NCI-H1105 treated with DMSO at 0.1 percent for 48 hours (cell line): ENCODE results near the gene METTL8.
"Not testable (repeated sequence)": the region's sequence is repeated elsewhere in the genome, so short reads cannot be mapped to it uniquely, and the experiment has no call there.

Experiments
- DNase-seq: peaks from one replicate; lab custom pipeline; 2025; lab: John Stamatoyannopoulos, UW

METTL8 gene

DNA sequence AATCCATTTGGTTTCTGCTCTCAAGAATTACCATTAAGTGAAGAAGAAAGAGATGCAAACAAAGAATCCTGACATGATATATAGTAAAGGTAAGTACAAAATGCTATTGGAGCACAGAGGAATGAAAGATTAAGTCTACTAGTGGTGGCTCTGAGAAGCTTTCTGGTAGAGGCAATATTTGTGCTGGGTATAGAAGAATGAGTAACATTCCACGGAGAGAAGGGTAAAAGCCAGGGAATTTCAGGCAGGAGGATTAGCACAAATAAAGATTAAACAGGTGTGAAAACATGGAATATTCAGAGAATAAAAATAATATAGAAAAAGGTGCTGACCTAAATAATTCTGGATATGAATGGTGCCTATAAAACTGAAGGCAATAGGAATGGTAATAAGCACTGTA, 31.8 kb downstream of the METTL8 start:
- no peak for DNase-seq

DNA sequence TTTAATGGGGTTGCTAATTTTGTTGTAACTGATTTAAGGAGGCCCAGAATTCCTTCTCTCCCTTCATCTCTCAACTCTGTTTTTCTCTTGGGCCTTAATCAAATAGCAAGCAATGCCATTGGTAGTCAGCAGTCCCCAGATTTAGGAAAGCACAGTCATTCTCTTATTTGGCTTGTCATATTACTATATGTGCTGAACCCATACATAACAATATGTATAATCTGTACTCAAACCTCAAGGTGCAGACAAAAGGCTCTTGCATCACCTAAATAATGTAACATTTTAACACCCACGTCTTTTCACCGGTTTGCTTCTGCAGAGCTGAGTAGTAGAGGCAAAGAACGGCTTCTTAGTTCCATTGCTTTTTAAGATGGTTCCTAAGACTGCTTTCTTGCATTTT, 33.4 kb downstream of the METTL8 start:
- no peak for DNase-seq

GRCh38 chr2:171399292-171399691, 34.5 kb downstream of the METTL8 start:
- no peak for DNase-seq

- no peak for DNase-seq
Observed at GRCh38 chr2:171394164-171394740, 39.5 kb downstream of the METTL8 start.

GRCh38 chr2:171393487-171393886, 40.3 kb downstream of the METTL8 start:
- DNase-seq = no peak

DNA sequence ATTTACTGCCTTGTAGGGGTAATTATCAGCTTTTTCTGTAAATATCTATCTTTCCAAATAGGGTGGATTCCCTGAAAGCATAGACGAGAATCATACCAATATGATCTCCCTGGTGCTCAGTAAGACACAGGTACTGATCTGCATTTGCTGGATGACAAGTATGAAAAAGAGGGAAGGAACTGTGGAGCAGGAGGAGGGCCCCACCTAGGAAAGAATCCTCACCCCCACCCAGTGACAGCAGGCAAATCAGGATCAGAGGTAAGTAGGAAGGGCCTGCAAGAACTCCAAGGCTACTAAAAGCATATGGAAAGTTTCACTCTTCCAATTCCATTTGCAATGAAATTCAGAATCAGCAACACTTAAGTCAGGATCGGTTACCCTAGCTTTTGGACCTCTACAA, 42.3 kb downstream of the METTL8 start:
- no peak for DNase-seq

DNA sequence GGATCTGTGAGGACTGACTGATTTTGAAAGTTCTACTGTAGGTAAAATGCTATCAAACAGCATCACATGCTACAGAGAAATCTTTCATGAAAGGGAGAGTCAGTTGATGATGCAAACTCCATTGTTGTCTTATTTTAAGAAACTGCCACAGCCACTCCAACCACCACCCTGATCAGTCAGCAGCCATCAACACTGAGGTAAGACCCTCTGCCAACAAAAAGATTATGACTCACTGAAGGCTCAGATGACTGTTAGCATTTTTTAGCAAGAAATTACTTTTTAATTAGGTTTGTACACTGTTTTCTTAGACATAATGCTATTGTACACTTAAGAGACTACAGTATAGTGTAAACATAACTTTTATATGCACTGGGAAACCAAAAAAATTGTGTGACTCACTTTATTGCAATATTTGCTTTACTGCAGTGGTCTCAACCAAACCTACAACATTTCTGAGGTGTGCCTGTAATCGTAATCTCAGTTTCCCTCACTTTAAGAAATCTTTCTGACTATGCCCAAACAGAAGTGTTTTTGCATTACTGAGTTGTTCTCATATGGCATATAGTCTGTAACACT, 42.8 kb downstream of the METTL8 start:
- no peak for DNase-seq

- DNase-seq = no peak
Observed at GRCh38 chr2:171389780-171390179, 44.0 kb downstream of the METTL8 start.

- DNase-seq = no peak
Observed at GRCh38 chr2:171389325-171389724, 44.5 kb downstream of the METTL8 start.

DNA sequence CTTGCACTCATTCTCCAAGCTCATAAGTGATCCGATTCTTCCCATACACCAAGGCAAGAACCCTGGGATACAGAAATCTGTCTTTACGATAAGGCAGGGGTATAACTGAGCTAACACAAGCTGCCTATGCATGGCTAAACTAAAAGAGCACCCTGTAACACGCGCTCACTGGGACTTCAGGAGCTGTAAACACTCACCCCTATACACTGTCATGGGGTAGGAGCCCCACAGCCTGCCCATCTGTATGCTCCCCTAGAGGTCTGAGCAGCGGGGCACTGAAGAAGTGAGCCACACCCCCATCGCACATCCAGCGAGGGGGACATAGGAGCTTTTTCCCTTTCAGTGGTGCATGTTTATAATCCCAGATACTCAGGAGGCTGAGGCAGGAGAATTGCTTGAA, 46.7 kb downstream of the METTL8 start:
- no peak for DNase-seq

- no peak for DNase-seq
Observed at GRCh38 chr2:171386627-171387026, 47.2 kb downstream of the METTL8 start.

GRCh38 chr2:171383134-171383533, 50.7 kb downstream of the METTL8 start:
- DNase-seq = no peak

- DNase-seq = not testable (repeated sequence)
Observed at GRCh38 chr2:171382175-171382574, 51.6 kb downstream of the METTL8 start.

- not testable (repeated sequence) for DNase-seq
Observed at GRCh38 chr2:171377852-171378251, 55.9 kb downstream of the METTL8 start.

DNA sequence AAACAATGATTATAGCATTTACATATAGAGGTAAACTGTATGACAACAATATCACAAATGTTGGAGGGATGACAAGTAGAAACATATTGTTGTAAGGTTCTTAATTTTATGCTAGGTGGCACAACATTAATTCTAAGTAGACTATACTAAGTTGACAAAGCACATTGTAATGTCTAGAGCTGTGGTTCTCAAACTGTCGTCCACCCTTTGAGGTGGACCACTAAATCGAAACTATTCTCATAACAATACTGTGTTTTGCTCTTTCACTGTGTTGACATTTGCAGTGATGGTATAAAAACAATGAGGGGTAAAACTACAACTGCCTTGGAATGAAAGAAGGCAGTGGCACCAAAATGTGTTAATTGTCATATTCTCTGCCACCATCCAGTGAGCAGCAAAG, 66.1 kb downstream of the METTL8 start:
- DNase-seq = no peak

DNA sequence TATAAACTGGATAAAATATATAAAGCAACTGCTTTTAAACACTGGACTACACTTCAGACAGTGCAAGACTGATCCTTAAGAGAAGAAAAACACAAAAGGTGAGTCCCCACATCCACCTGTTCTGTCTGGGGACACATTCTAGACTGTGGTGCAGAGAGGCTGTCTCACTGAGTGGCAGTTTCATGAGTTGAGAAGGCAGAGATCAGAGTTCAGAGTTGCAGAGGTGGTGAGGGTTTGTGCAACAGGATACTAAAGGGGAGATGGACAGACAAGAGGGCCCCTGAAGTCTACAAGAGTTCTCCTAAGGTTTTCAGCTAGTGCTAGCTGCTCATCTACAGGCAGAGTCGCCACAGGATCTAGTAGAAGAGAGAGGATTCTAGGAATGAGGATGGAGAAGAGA, 68.0 kb downstream of the METTL8 start:
- no peak for DNase-seq

GRCh38 chr2:171365232-171365631, 68.6 kb downstream of the METTL8 start:
- no peak for DNase-seq

- no peak for DNase-seq
Observed at GRCh38 chr2:171362396-171362795, 71.4 kb downstream of the METTL8 start.

DNA sequence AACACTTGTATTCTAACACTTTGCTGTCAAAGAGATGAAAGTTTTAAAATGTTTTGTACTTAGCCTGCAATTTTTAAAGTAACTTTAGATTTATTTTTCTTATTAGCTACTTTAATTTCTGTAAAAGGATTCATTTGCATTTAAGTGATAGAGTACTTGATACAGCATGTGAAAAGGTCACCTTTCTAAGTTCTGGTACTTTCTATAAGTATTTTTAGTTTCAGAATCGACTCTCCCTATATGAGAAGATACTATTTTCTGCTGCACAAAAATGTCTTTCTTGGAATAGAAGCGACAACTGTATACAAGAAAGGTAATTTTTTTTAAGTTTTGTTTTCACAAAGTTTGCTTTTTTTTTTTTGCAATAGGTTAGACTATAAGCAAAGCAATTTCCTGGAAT, 72.9 kb downstream of the METTL8 start:
- DNase-seq = no peak

DNA sequence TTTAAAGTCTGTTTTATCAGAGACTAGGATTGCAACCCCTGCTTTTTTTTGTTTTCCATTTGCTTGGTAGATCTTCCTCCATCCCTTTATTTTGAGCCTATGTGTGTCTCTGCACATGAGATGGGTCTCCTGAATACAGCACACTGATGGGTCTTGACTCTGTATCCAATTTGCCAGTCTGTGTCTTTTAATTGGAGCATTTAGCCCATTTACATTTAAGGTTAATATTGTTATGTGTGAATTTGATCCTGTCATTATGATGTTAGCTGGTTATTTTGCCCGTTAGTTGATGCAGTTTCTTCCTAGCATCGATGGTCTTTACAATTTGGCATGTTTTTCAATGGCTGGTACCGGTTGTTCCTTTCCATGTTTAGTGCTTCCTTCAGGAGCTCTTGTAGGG, 80.0 kb downstream of the METTL8 start:
- DNase-seq = not testable (repeated sequence)

DNA sequence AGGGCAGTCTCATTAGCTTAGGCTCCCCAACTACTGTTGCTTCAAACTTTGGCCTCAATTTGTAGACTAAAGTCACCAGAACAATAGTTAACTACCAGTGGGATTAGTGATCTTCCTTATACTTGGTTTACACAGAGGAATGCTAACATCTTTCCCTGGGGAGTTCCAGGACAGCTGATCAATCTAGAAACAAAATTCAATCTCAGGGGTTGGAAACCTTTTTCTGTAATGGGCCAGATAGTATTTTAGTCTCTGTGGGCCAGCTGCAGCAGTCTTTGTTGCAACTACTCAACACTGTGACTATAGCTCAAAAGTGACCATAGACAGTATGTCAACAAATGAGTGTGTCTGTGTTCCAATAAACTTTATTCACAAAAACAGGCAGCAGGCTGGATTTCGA, 85.7 kb downstream of the METTL8 start:
- no peak for DNase-seq

DNA sequence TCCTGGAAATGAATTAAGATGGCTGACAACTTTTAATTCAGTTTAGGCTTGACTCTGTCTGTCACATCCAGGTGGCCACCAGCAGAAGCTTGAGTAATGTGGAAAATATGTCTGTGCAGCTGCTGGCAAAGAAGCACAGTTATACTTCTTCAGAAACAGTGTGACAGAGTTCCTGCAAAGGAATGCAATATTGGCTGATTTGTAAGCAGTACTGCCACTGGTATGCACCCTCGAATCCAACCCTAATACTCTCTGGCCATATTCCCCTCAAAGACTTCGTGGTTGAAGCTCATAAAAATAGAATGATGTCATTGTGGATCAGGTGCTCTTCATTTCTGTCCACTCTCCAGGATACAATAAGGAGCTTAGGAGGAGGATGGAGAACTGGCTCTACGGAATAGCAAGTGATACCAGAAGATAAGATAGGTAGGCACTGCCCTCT, 86.2 kb downstream of the METTL8 start:
- no peak for DNase-seq

DNA sequence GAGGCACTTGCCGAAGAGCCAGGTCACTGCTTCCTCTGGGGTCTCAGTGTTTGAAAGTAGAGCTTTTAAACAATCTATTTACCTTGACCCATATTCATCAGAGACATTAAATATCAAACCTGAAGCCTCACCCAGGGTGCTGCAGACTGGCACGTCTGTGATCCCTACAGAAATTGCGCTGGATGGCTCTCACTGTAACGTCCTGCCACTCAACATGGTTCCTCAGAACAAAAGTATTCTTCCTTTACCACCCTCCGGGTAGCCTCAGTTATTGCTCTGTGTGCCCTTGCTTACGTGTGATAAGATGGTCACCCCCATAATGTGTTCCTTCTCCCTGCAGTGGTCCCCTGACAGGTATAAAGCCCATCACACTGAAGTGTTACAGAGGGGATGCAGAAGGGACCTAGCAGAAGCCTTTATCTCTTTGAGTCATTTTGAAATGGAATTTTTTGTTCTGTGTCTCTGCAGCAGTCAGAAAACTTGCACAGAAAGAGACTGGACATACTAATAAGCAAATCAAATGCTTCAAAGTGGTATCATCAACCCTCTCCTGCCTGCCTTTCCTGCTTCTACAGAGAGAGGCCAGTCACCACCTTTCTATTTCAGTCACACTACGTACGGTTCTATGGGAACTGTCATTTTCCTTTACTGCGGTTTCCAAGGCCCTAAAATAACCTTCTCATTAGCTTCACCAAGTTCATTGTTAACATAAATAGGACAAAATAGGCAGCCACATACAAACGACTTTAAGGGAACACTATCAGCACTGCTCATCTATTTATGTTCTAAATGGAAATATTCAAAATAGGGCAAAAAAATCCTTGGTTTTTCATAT, 86.8 kb downstream of the METTL8 start:
- DNase-seq = no peak
